NB4 (cell line): Measurements from ENCODE around the gene STOML1.

Source experiments
- MAX ChIP-seq: IDR thresholded peaks from 2 replicates; pipeline ENCODE4 v1.6.1; 2011; ENCODE audit warnings: low read depth, low read length
- MYC ChIP-seq: IDR thresholded peaks from 2 replicates; pipeline ENCODE4 v1.6.1; 2011; ENCODE audit warnings: low read depth, low read length
- TF ChIP-seq, protein P1 (sequence below): IDR thresholded peaks from one replicate; pipeline ENCODE4 v1.5.1; 2012; ENCODE audit warnings: low read depth, low read length

DNA sequence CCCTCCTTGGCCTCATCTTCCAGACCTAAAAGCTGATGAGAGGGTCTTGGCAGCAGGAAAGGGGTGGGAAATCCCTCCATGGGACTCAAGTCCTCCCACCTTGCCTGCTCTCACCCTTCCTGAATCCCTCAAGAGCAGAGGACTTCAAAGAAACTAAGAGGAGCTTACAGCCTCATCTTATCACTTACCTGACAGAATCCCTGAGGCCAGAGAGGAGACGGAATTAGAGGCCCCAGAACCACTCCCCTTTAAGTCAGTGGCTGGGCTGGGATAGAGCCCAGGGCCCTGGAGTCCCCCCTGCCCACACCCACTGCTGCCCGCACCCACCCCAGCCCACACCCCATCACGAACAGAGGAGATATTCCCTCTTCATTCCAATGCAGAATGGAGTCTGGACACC, 50.6 kb downstream of the STOML1 start:
- TF ChIP-seq, protein P1, sequence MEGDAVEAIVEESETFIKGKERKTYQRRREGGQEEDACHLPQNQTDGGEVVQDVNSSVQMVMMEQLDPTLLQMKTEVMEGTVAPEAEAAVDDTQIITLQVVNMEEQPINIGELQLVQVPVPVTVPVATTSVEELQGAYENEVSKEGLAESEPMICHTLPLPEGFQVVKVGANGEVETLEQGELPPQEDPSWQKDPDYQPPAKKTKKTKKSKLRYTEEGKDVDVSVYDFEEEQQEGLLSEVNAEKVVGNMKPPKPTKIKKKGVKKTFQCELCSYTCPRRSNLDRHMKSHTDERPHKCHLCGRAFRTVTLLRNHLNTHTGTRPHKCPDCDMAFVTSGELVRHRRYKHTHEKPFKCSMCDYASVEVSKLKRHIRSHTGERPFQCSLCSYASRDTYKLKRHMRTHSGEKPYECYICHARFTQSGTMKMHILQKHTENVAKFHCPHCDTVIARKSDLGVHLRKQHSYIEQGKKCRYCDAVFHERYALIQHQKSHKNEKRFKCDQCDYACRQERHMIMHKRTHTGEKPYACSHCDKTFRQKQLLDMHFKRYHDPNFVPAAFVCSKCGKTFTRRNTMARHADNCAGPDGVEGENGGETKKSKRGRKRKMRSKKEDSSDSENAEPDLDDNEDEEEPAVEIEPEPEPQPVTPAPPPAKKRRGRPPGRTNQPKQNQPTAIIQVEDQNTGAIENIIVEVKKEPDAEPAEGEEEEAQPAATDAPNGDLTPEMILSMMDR, result no peak
- TF ChIP-seq MAX, result no peak
- TF ChIP-seq MYC, result no peak
